Activated CD4-positive, alpha-beta T cell treated with anti-CD3 and anti-CD28 coated beads for 36 hours (primary cell): Measurements from ENCODE around the gene PRKN. TPM values are rescaled to one million over a fixed set of nuclear protein-coding genes. Genes with fewer than 3 reads are reported as not detected.

Experiments used
- ATAC-seq: fragments of 200-7000 bp; cut with Tn5 transposase; one replicate; pipeline ENCODE4 v1.10.0; 2021; ENCODE audit warnings: mild to moderate bottlenecking, moderate library complexity
- CTCF ChIA-PET: fragments of 350-600 bp; sonication (Branson Sonifier 250); formaldehyde crosslinking; loops from one replicate; lab custom pipeline; 2021; ENCODE audit warnings: antibody characterized with exemption; lab: Charles Lee
- POLR2A ChIA-PET: fragments of 350-600 bp; sonication (Branson Sonifier 250); formaldehyde crosslinking; loops from one replicate; lab custom pipeline; 2021; ENCODE audit warnings: antibody characterized with exemption, inconsistent platforms; lab: Charles Lee
- DNase-seq: peaks from one replicate; pipeline ENCODE4 v3.0.0-alpha.2; 2020
- H3K27ac Mint-ChIP-seq: one replicate; pipeline ENCODE4 v1.8.0; 2021; ENCODE audit warnings: mixed read lengths
- H3K27me3 Mint-ChIP-seq: one replicate; pipeline ENCODE4 v1.8.0; 2021; ENCODE audit warnings: mixed read lengths
- H3K36me3 Mint-ChIP-seq: one replicate; pipeline ENCODE4 v1.8.0; 2021; ENCODE audit warnings: low read depth, mixed read lengths
- H3K4me1 Mint-ChIP-seq: one replicate; pipeline ENCODE4 v1.8.0; 2021; ENCODE audit warnings: mixed read lengths
- H3K4me3 Mint-ChIP-seq: one replicate; pipeline ENCODE4 v1.8.0; 2021; ENCODE audit warnings: mild to moderate bottlenecking, moderate library complexity, mixed read lengths
- H3K9me3 Mint-ChIP-seq: one replicate; pipeline ENCODE4 v1.8.0; 2021; ENCODE audit warnings: low read depth, mixed read lengths
- intact Hi-C, 2 experiments: fragments of 100-400 bp; cut with DNase I in 1 of 2; cut with micrococcal nuclease in 1 of 2; formaldehyde crosslinking; loops; one replicate each; pipeline versions ENCODE4 v1.14.2 to v1.15.1; 2022 to 2024; cut with DNase I, micrococcal nuclease
- total RNA-seq, 2 experiments: library from RNA; stranded (reverse); gene quantifications; one replicate each; pipeline ENCODE4 v1.2.3, GENCODE V29; 2021

Gene PRKN
- total RNA-seq, 2 experiments from 2014 or later = 0.56 to 0.87 TPM

- Mint-ChIP-seq H3K4me3 (no peak overlapping the region), H3K36me3 (no peaks in the 10 kb centered on the region), H3K9me3 (peaks cover 19% of the 10 kb centered on the region), H3K27me3 (no peaks in the 10 kb centered on the region), H3K27ac (no peak overlapping the region), H3K4me1 (no peaks in the 10 kb centered on the region)
- POLR2A ChIA-PET = no interaction called here
- intact Hi-C loops = no loop called here
- DNase-seq (no peak), ATAC-seq (no peak)
- CTCF ChIA-PET = no interaction called here
Observed at GRCh38 chr6:162014069-162014811, 713.3 kb downstream of the PRKN start.

DNA sequence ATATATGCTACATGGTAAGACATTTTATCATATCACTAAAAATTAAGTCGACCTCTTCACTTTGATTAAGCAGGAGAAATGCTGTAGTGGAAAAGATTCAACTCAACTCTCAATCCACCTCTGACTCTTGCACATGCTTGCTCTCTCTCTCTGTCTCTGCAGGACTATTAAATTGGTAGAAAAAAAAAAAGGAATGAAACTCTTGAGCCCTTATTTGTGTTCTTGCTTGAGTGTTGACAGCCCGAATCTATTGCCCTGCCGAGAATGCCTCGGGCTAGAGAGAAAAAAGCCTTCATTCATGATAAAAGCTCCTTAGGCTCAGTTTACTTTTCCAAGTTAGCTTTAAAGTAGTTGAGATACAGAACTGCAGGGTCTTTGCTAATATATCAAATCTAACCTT is 722.2 kb downstream of the PRKN start:
- no peaks in the 10 kb centered on the region for H3K4me1 Mint-ChIP-seq
- H3K4me3 Mint-ChIP-seq = no peak overlapping the region
- ATAC-seq = no peak
- no peaks in the 10 kb centered on the region for H3K27me3 Mint-ChIP-seq
- H3K36me3 Mint-ChIP-seq = no peaks in the 10 kb centered on the region
- CTCF ChIA-PET = interaction anchor here (0.7 kb wide), 1 partner anchor 39 kb away, joined by 6 read pairs; no protein-coding TSS in a partner anchor
- intact Hi-C loops = no loop called here
- DNase-seq = no peak
- POLR2A ChIA-PET = no interaction called here
- H3K9me3 Mint-ChIP-seq = peaks cover 5% of the 10 kb centered on the region
- no peak overlapping the region for H3K27ac Mint-ChIP-seq

GRCh38 chr6:161996783-161997182 is 730.8 kb downstream of the PRKN start:
- POLR2A ChIA-PET = no interaction called here
- ATAC-seq = no peak
- CTCF ChIA-PET = no interaction called here
- Mint-ChIP-seq H3K27me3 (no peaks in the 10 kb centered on the region), H3K9me3 (peaks cover 30% of the 10 kb centered on the region), H3K36me3 (no peaks in the 10 kb centered on the region), H3K4me1 (no peaks in the 10 kb centered on the region), H3K4me3 (no peak overlapping the region), H3K27ac (no peak overlapping the region)
- DNase-seq = no peak
- intact Hi-C loops = no loop called here

- ChIA-PET POLR2A (no interaction called here), CTCF (interaction anchor here (0.6 kb wide), 1 partner anchor 13 kb away, joined by 3 read pairs; no protein-coding TSS in a partner anchor)
- ATAC-seq = no peak
- DNase-seq = no peak
- peaks cover 29% of the 10 kb centered on the region for H3K9me3 Mint-ChIP-seq
- no peaks in the 10 kb centered on the region for H3K27me3 Mint-ChIP-seq
- intact Hi-C loops = no loop called here
- H3K27ac Mint-ChIP-seq = no peak overlapping the region
- H3K4me1 Mint-ChIP-seq = no peaks in the 10 kb centered on the region
- peaks cover under 1% of the 10 kb centered on the region for H3K36me3 Mint-ChIP-seq
- H3K4me3 Mint-ChIP-seq = no peak overlapping the region
Observed at GRCh38 chr6:161985876-161986423, 741.6 kb downstream of the PRKN start.

- CTCF ChIA-PET = interaction anchor here (0.8 kb wide), 1 partner anchor 26 kb away, joined by 3 read pairs; no protein-coding TSS in a partner anchor
- POLR2A ChIA-PET = no interaction called here
- ATAC-seq = no peak
- Mint-ChIP-seq H3K9me3 (peaks cover 24% of the 10 kb centered on the region), H3K4me3 (no peak overlapping the region), H3K36me3 (no peaks in the 10 kb centered on the region), H3K4me1 (no peaks in the 10 kb centered on the region), H3K27me3 (no peaks in the 10 kb centered on the region), H3K27ac (no peak overlapping the region)
- intact Hi-C loops = no loop called here
- no peak for DNase-seq
Observed at GRCh38 chr6:161984713-161985112, 742.9 kb downstream of the PRKN start.

- Mint-ChIP-seq H3K27ac (no peak overlapping the region), H3K4me1 (no peaks in the 10 kb centered on the region), H3K4me3 (no peak overlapping the region), H3K36me3 (peaks cover 4% of the 10 kb centered on the region), H3K27me3 (no peaks in the 10 kb centered on the region), H3K9me3 (peaks cover 4% of the 10 kb centered on the region)
- DNase-seq (no peak), ATAC-seq (no peak)
- CTCF ChIA-PET = no interaction called here
- POLR2A ChIA-PET = no interaction called here
- intact Hi-C loops = no loop called here
Observed at GRCh38 chr6:161976553-161976952, 751.0 kb downstream of the PRKN start.

GRCh38 chr6:161973064-161973463 is 754.5 kb downstream of the PRKN start:
- no peaks in the 10 kb centered on the region for H3K27me3 Mint-ChIP-seq
- DNase-seq (no peak), ATAC-seq (no peak)
- peaks cover 4% of the 10 kb centered on the region for H3K36me3 Mint-ChIP-seq
- no peak overlapping the region for H3K27ac Mint-ChIP-seq
- H3K9me3 Mint-ChIP-seq = peaks cover 2% of the 10 kb centered on the region
- POLR2A ChIA-PET = no interaction called here
- no peaks in the 10 kb centered on the region for H3K4me1 Mint-ChIP-seq
- intact Hi-C loops = no loop called here
- H3K4me3 Mint-ChIP-seq = no peak overlapping the region
- CTCF ChIA-PET = interaction anchor here (0.8 kb wide), 1 partner anchor 13 kb away, joined by 3 read pairs; no protein-coding TSS in a partner anchor

GRCh38 chr6:161971043-161971442 is 756.5 kb downstream of the PRKN start:
- intact Hi-C loops = no loop called here
- H3K27me3 Mint-ChIP-seq = no peaks in the 10 kb centered on the region
- peaks cover 4% of the 10 kb centered on the region for H3K36me3 Mint-ChIP-seq
- DNase-seq = no peak
- no peaks in the 10 kb centered on the region for H3K9me3 Mint-ChIP-seq
- H3K4me3 Mint-ChIP-seq = no peak overlapping the region
- ChIA-PET POLR2A (no interaction called here), CTCF (no interaction called here)
- ATAC-seq = no peak
- no peaks in the 10 kb centered on the region for H3K4me1 Mint-ChIP-seq
- H3K27ac Mint-ChIP-seq = no peak overlapping the region

DNA sequence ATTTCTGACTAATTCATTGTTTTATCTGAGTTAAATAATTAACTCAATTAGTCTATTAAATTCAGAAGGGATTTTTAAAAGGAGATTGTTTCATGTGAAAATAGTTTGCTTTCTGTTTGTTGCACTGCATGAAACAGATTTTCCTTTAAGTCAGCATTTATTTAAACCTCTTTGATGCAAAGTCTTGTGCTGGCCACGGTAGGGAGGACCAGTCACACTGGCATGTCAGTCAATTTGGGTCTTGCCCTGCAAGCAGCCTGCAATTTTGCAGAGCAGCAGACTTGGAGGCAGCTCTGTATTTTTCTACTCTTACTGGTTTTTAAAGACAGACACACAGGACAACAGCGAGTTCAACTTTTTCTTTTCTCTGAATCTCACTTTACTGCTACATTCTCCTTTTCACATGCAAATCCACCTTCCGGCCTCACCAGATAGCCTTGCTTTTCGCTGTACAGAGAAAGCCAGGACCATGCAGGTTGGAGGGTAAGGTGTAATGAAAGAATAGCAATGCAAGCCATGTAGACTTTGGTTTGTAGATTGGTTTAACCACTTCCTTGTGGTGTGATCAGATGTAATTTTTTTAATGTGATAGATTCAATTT is 763.8 kb downstream of the PRKN start:
- DNase-seq (no peak), ATAC-seq (no peak)
- intact Hi-C loops = no loop called here
- Mint-ChIP-seq H3K27me3 (no peaks in the 10 kb centered on the region), H3K9me3 (no peaks in the 10 kb centered on the region), H3K4me3 (no peak overlapping the region), H3K4me1 (no peaks in the 10 kb centered on the region), H3K27ac (no peak overlapping the region), H3K36me3 (no peaks in the 10 kb centered on the region)
- ChIA-PET CTCF (no interaction called here), POLR2A (no interaction called here)

GRCh38 chr6:161963181-161963580 is 764.4 kb downstream of the PRKN start:
- DNase-seq = no peak
- ChIA-PET CTCF (no interaction called here), POLR2A (no interaction called here)

GRCh38 chr6:161961796-161962195 is 765.8 kb downstream of the PRKN start:
- no peaks in the 10 kb centered on the region for H3K36me3 Mint-ChIP-seq
- no peak overlapping the region for H3K27ac Mint-ChIP-seq
- no peak overlapping the region for H3K4me3 Mint-ChIP-seq
- intact Hi-C loops = no loop called here
- ChIA-PET CTCF (no interaction called here), POLR2A (no interaction called here)
- H3K9me3 Mint-ChIP-seq = no peaks in the 10 kb centered on the region
- no peak for DNase-seq
- no peak for ATAC-seq
- H3K27me3 Mint-ChIP-seq = no peaks in the 10 kb centered on the region
- H3K4me1 Mint-ChIP-seq = no peaks in the 10 kb centered on the region

More at GRCh38 chr6:161963181-161963580, 764.4 kb downstream of the PRKN start:
- Mint-ChIP-seq H3K9me3 (no peaks in the 10 kb centered on the region), H3K27ac (no peak overlapping the region), H3K27me3 (no peaks in the 10 kb centered on the region), H3K4me3 (no peak overlapping the region), H3K4me1 (no peaks in the 10 kb centered on the region), H3K36me3 (no peaks in the 10 kb centered on the region)
- no peak for ATAC-seq
- intact Hi-C loops = no loop called here

GRCh38 chr6:161961046-161961445 is 766.5 kb downstream of the PRKN start:
- ChIA-PET POLR2A (no interaction called here), CTCF (no interaction called here)
- intact Hi-C loops = no loop called here
- DNase-seq (no peak), ATAC-seq (no peak)
- Mint-ChIP-seq H3K27me3 (no peaks in the 10 kb centered on the region), H3K4me3 (no peak overlapping the region), H3K9me3 (no peaks in the 10 kb centered on the region), H3K4me1 (no peaks in the 10 kb centered on the region), H3K36me3 (no peaks in the 10 kb centered on the region), H3K27ac (no peak overlapping the region)
